ENCODE measurements around the gene TTC8.

DNA sequence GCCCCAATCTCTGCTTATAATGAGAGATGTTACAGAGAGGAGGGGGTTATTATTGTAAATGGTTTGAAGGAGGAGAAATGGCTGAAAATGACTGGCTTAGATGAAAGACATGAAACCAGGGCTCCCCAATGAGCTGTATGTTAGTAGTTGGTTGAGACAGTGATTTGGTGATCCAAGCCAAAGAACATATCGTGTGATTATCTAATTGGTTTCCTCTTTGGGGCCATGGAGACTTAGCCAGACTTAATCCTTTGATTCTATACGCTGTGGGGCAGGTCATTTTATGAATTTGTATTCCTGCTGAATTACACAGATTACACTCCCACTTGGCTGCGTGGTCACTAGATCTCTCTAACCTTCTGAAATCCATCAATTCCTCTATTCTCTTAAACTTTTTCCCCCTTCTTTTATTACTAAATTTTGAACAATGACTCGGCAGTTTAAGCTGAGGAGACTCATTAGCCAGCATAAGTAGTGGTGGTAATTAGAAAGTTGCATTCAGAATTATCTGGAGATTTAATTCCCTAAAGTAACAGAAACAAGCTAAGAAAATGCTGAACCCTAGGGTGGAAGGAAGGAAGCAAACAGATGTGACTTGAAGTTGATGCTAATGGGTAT, 5.3 kb downstream of the TTC8 start:
- TF ChIP-seq CTCF (conservative IDR thresholded peaks at IDR 0.05; ENCODE audit: low read depth, low read length) (no peak), EZH2 (IDR thresholded peaks at IDR 0.05; ENCODE audit: borderline replicate concordance, low read depth, low read length, poor library complexity, severe bottlenecking) (no peak)

Measured in A673 (cell line).